K562 (cell line): ENCODE data around the gene C2CD2. TPM values are rescaled to one million over a fixed set of nuclear protein-coding genes. Genes with fewer than 3 reads are reported as not detected.

Experiments
- ATAC-seq: fragments of 200-7000 bp; cut with Tn5 transposase; 3 replicates; pipeline ENCODE4 v1.9.1; 2020; ENCODE audit warnings: moderate library complexity
- BruUV-seq: library from RNA; stranded (reverse); fragments of 400-500 nt; replicated peaks from 2 replicates; lab custom pipeline; 2021; lab: Mats Ljungman, UMichigan
- CTCF ChIA-PET: fragments of 300-600 bp; formaldehyde crosslinking; extraction: SDS; loops from one replicate; lab custom pipeline; 2021; ENCODE audit warnings: low intra/inter-chr PET ratio; lab: Yijun Ruan, JAX
- POLR2A ChIA-PET: fragments of 300-600, 350-650 bp; sonication (Branson Sonifier 250); formaldehyde crosslinking; extraction: SDS; loops from one replicate; lab custom pipeline; 2021; ENCODE audit warnings: antibody characterized with exemption, inconsistent platforms; lab: Yijun Ruan, JAX
- DNase-seq, 4 experiments: peaks; one replicate each; pipeline versions ENCODE4 v3.0.0 to v3.0.0-alpha.2; 2011 to 2018; ENCODE audit warnings: low spot score in 3 of 4, mixed read lengths in 3 of 4; ENCODE audit errors: extremely low read depth in 1 of 4
- FAIRE-seq: peaks from 2 replicates; lab custom pipeline; 2011; peaks lifted over from hg19 to GRCh38; lab: Jason Lieb, UNC
- H2AFZ ChIP-seq: 2 replicates; pipeline ENCODE4 v1.6.0; 2011; ENCODE audit warnings: low read depth, low read length, control low read depth, inconsistent platforms
- H3K27ac ChIP-seq: fragments of 200-600 bp; 3 replicates; pipeline ENCODE4 v1.8.0; 2011; ENCODE audit warnings: low read depth, mild to moderate bottlenecking, control low read depth, inconsistent platforms, low read length, moderate library complexity, mixed read lengths; ENCODE audit errors: extremely low read depth
- H3K27me3 ChIP-seq, 2 experiments: fragments of 300-600 bp in 1 of 2; 2 replicates in 1 of 2; 3 replicates in 1 of 2; pipeline versions ENCODE4 v1.6.0 to v1.8.0; 2011; ENCODE audit warnings: inconsistent platforms in 2 of 2, low read length in 2 of 2, mild to moderate bottlenecking in 1 of 2, mixed read lengths in 1 of 2, moderate library complexity in 1 of 2; ENCODE audit not compliant: control insufficient read depth in 2 of 2, insufficient read depth in 2 of 2
- H3K36me3 ChIP-seq: fragments of 300-600 bp; 3 replicates; pipeline ENCODE4 v1.8.0; 2011; ENCODE audit warnings: mild to moderate bottlenecking, low read length, inconsistent platforms; ENCODE audit not compliant: control insufficient read depth, insufficient read depth
- H3K4me1 ChIP-seq, 2 experiments: fragments of 200-600 bp in 1 of 2; replicated peaks in 1 of 2; 2 replicates in 1 of 2; 3 replicates in 1 of 2; pipeline versions ENCODE4 v1.5.1 to v1.8.0; 2011; ENCODE audit warnings: inconsistent platforms in 2 of 2, low read length in 2 of 2, mild to moderate bottlenecking in 1 of 2, mixed read lengths in 1 of 2, moderate library complexity in 1 of 2; ENCODE audit not compliant: control insufficient read depth in 2 of 2, insufficient read depth in 2 of 2
- H3K4me2 ChIP-seq: 2 replicates; pipeline ENCODE4 v1.6.1; 2011; ENCODE audit warnings: low read length, control low read depth, inconsistent platforms, mixed read lengths; ENCODE audit not compliant: insufficient read depth
- H3K4me3 ChIP-seq: fragments of 200-600 bp; sonication (generic), shearing (Covaris generic); 2 replicates; pipeline ENCODE4 v1.5.1; 2016; ENCODE audit warnings: control low read depth, inconsistent platforms
- H3K79me2 ChIP-seq: fragments of 200-600 bp; 3 replicates; pipeline ENCODE4 v1.8.0; 2011; ENCODE audit warnings: low read length, inconsistent platforms; ENCODE audit not compliant: control insufficient read depth, insufficient read depth
- H3K9ac ChIP-seq, 2 experiments: 2 replicates each; pipeline versions ENCODE4 v1.6.0 to v1.6.1; 2011; ENCODE audit warnings: low read depth in 2 of 2, low read length in 2 of 2, control low read depth in 1 of 2, inconsistent platforms in 1 of 2, mild to moderate bottlenecking in 1 of 2, mixed read lengths in 1 of 2; ENCODE audit not compliant: insufficient read depth in 1 of 2
- H3K9me1 ChIP-seq: one replicate; pipeline ENCODE4 v1.6.0; 2011; ENCODE audit warnings: inconsistent platforms, mild to moderate bottlenecking, low read length, moderate library complexity; ENCODE audit not compliant: control insufficient read depth, insufficient read depth
- H3K9me3 ChIP-seq: replicated peaks from 2 replicates; pipeline ENCODE4 v1.5.1; 2011; ENCODE audit warnings: low read depth, low read length, inconsistent platforms; ENCODE audit not compliant: control insufficient read depth, insufficient read depth
- H4K20me1 ChIP-seq: replicated peaks from 2 replicates; pipeline ENCODE4 v1.6.1; 2011; ENCODE audit warnings: low read length, inconsistent platforms, mixed read lengths; ENCODE audit not compliant: control insufficient read depth, insufficient read depth
- ADNP ChIP-seq: fragments of 200-800 bp; sonication (Bioruptor generic); IDR thresholded peaks from 2 replicates; pipeline ENCODE4 v1.6.1; 2016; ENCODE audit warnings: missing genetic modification characterization, missing compliant biosample characterization
- ARNT ChIP-seq, 2 experiments: fragments of 450-650 bp; IDR thresholded peaks; 2 replicates each; pipeline ENCODE4 v1.6.1; 2016; ENCODE audit warnings: mild to moderate bottlenecking in 1 of 2
- BCOR ChIP-seq: fragments of 450-650 bp; IDR thresholded peaks from 2 replicates; pipeline ENCODE4 v1.6.1; 2016
- CSDE1 ChIP-seq, 2 experiments: fragments of 450-650 bp; IDR thresholded peaks; 2 replicates each; pipeline ENCODE4 v1.6.1; 2016; ENCODE audit warnings: mild to moderate bottlenecking in 1 of 2
- HDAC2 ChIP-seq: fragments of 450-650 bp; IDR thresholded peaks from 2 replicates; pipeline ENCODE4 v1.6.1; 2016; ENCODE audit warnings: mild to moderate bottlenecking
- HOXB6 ChIP-seq: fragments of 250-450 bp; sonication (Bioruptor Pico); IDR thresholded peaks from 2 replicates; pipeline ENCODE4 v1.5.1; 2022; ENCODE audit warnings: mild to moderate bottlenecking, borderline replicate concordance
- ID3 ChIP-seq, 2 experiments: fragments of 250-450 bp in 1 of 2; fragments of 450-650 bp in 1 of 2; sonication (Bioruptor Pico) in 1 of 2; IDR thresholded peaks; 2 replicates each; pipeline versions ENCODE4 v1.6.1 to v1.8.0; 2016 to 2021; ENCODE audit warnings: mild to moderate bottlenecking in 2 of 2, moderate library complexity in 2 of 2, missing compliant biosample characterization in 1 of 2, missing genetic modification characterization in 1 of 2
- KDM1A ChIP-seq, 2 experiments: fragments of 450-650 bp; IDR thresholded peaks; 2 replicates each; pipeline ENCODE4 v1.6.1; 2016; ENCODE audit warnings: mild to moderate bottlenecking in 2 of 2
- RBM25 ChIP-seq: fragments of 200-400 bp; formaldehyde crosslinking; IDR thresholded peaks from 2 replicates; pipeline ENCODE4 v1.6.1; 2018; ENCODE audit warnings: low read length, low read depth, moderate library complexity; ENCODE audit not compliant: severe bottlenecking
- RCOR1 ChIP-seq, 2 experiments: IDR thresholded peaks; 2 replicates each; pipeline ENCODE4 v1.6.1; 2012; ENCODE audit warnings: low read depth in 2 of 2, low read length in 2 of 2, borderline replicate concordance in 1 of 2, improper control_type of control experiment in 1 of 2
- SMARCA5 ChIP-seq: fragments of 450-650 bp; IDR thresholded peaks from 2 replicates; pipeline ENCODE4 v1.6.1; 2016
- WGBS: fragments of 100-300 bp; shearing (Covaris generic); methylation state at CpG from one replicate; pipeline ENCODE4 v1.1.6; 2016; ENCODE audit warnings: low coverage, mixed read lengths; ENCODE audit not compliant: insufficient coverage; ENCODE audit errors: missing lambda C conversion rate; 5-methylcytosine and 5-hydroxymethylcytosine counted together
- in situ Hi-C: fragments of 300-500 bp; cut with MboI; formaldehyde crosslinking; loops from 4 replicates; pipeline ENCODE4 v1.15.0; 2018; ENCODE audit warnings: inconsistent platforms, mixed read lengths
- intact Hi-C: fragments of 100-400 bp; cut with micrococcal nuclease; formaldehyde crosslinking; loops from 2 replicates; pipeline ENCODE4 v1.14.2; 2022
- polyA plus RNA-seq, 8 experiments: library from polyadenylated mRNA; depleted of rRNA in 4 of 8; stranded (reverse) in 5 of 8; unstranded in 3 of 8; fragments of >200 nt; fragmentation: Nextera tagmentation in 2 of 8; fragmentation: Illumina TruSeq in 1 of 8; extraction: Ambion mirVana in 2 of 8; extraction: Trizol in 1 of 8; gene quantifications; 2 replicates each; pipeline versions ENCODE4 v1.2.1 to v1.2.3, GENCODE V29; 2011 to 2014; ENCODE audit warnings: inconsistent platforms in 1 of 8, missing spikeins in 1 of 8
- total RNA-seq, 7 experiments: library from RNA; depleted of rRNA in 6 of 7; stranded (reverse); fragments of >200 nt in 6 of 7; fragmentation: Illumina TruSeq in 2 of 7; extraction: Trizol in 2 of 7; gene quantifications; 2 replicates each; pipeline versions ENCODE4 v1.2.1 to v1.2.3, GENCODE V29; 2011 to 2021; ENCODE audit warnings: low replicate concordance in 1 of 7

The C2CD2 gene
- total and polyA plus RNA-seq, 9 of the 15 experiments (the other 6 are each of a cell fraction or from before 2014, with no cell fraction given) = 1.3 to 21.6 (median 12.1) TPM

GRCh38 chr21:42000908-42001307 lies 47.1 kb upstream of the C2CD2 start:
- TF ChIP-seq ADNP (tag) = peak; percentile 79; the same call in 1 of the 2 replicates
- no peak for TF ChIP-seq ARNT (IDR thresholded peaks at IDR 0.05)
- no peak for TF ChIP-seq CSDE1 (IDR thresholded peaks at IDR 0.05)
- TF ChIP-seq ID3 (CRISPR knock-in tag; IDR thresholded peaks at IDR 0.05) = no peak
- no peak for TF ChIP-seq ID3 (tag; IDR thresholded peaks at IDR 0.05)
- peak in 1 of 2 experiments; percentile 63; a peak in 1 of 4 replicates for TF ChIP-seq RCOR1 (IDR thresholded peaks at IDR 0.05; ENCODE audit: borderline replicate concordance in 1 of 2, low read depth in 2 of 2, low read length in 2 of 2)
- TF ChIP-seq BCOR = peak; percentile 95
- 0 out of 2 replicates have a peak, but pooled peaks have one; percentile 44 for TF ChIP-seq SMARCA5
- peak; percentile 92 for TF ChIP-seq RBM25
- TF ChIP-seq KDM1A (IDR thresholded peaks at IDR 0.05) = peak; percentile 54 to 71; a peak in 3 of 4 replicates
- TF ChIP-seq HDAC2 = peak; percentile 47; the same call in 1 of the 2 replicates
- TF ChIP-seq HOXB6 = no peak
- no TSS peak for BruUV-seq
- no peak overlapping the region for H3K27ac ChIP-seq
- no peak overlapping the region for H3K4me2 ChIP-seq
- in situ Hi-C loops (no loop called here), intact Hi-C loops (no loop called here)
- ChIA-PET CTCF (no interaction called here), POLR2A (interaction anchor here (0.6 to 0.9 kb wide), 2 partner anchors 16 to 82 kb away, joined by 3 read pairs; no protein-coding TSS in a partner anchor)
- no peak for DNase-seq
- peaks cover 14% of the 10 kb centered on the region; the same call in 1 of the 2 replicates for H4K20me1 ChIP-seq
- no peak overlapping the region for H3K9ac ChIP-seq
- H3K4me3 ChIP-seq = no peak overlapping the region
- 74% methylated on average over 4 of the region's 4 CpGs for WGBS
- peaks cover 3% of the 10 kb centered on the region for H3K9me1 ChIP-seq
- peaks cover 39% of the 10 kb centered on the region for H3K36me3 ChIP-seq
- peaks cover 20% of the 10 kb centered on the region; the same call in 2 of the 3 replicates for H3K79me2 ChIP-seq
- H3K4me1 ChIP-seq = peaks cover 0 to 14% of the 10 kb centered on the region in 2 experiments; a peak in 4 of 5 replicates
- ATAC-seq = no peak
- no peak for FAIRE-seq
- no peaks in the 10 kb centered on the region for H3K9me3 ChIP-seq
- H3K27me3 ChIP-seq = no peaks in the 10 kb centered on the region
- no peak overlapping the region for H2AFZ ChIP-seq
